Adipocyte (in vitro differentiated cells): ENCODE measurements around the gene MOB3B.
"Not testable (repeated sequence)": the region's sequence is repeated elsewhere in the genome, so short reads cannot be mapped to it uniquely, and the experiment has no call there.

Source experiments
- DNase-seq: peaks from one replicate; pipeline ENCODE4 v3.0.0-alpha.2; 2015; ENCODE audit warnings: low read depth
- H3K27me3 ChIP-seq: replicated peaks from 2 replicates; pipeline ENCODE4 v1.7.0; 2013; ENCODE audit warnings: mild to moderate bottlenecking, low read length, moderate library complexity; ENCODE audit not compliant: control insufficient read depth, insufficient read depth
- H3K36me3 ChIP-seq: 2 replicates; pipeline ENCODE4 v1.7.0; 2013; ENCODE audit warnings: low read length, mild to moderate bottlenecking, moderate library complexity; ENCODE audit not compliant: control insufficient read depth, insufficient read depth, severe bottlenecking
- H3K4me1 ChIP-seq: 2 replicates; pipeline ENCODE4 v1.7.0; 2013; ENCODE audit warnings: mild to moderate bottlenecking, low read length, moderate library complexity; ENCODE audit not compliant: control insufficient read depth, insufficient read depth
- H3K4me3 ChIP-seq: 2 replicates; pipeline ENCODE4 v1.7.0; 2013; ENCODE audit warnings: mild to moderate bottlenecking, low read length, moderate library complexity
- H3K9ac ChIP-seq: 2 replicates; pipeline ENCODE4 v1.7.0; 2013; ENCODE audit warnings: mild to moderate bottlenecking, low read length, moderate library complexity
- H3K9me3 ChIP-seq: 2 replicates; pipeline ENCODE4 v1.7.0; 2013; ENCODE audit warnings: mild to moderate bottlenecking, low read length, moderate library complexity; ENCODE audit not compliant: control insufficient read depth

MOB3B gene

DNA sequence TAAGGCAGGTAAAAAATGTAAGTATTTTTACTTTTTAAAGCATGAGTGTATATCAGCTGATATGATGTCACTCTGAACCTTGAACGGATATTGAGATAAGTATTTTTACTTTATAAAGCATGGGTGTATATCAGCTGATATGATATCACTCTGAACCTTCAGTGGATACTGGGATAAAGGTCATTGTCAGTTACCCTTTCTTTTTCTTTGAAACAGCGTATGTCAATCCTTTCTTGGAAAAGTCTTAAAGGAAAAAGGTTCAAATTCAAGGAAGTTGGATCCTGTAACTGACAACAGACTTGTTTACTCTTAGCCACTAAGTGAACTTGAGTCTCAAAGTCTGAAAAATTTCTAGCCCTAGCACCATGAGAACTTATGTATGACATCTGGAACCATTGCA lies 67.2 kb downstream of the MOB3B start:
- no peak for DNase-seq
- H3K4me3 ChIP-seq: no peak overlapping the region
- H3K36me3 ChIP-seq: no peaks in the 10 kb centered on the region
- H3K9ac ChIP-seq: no peak overlapping the region
- H3K9me3 ChIP-seq: no peaks in the 10 kb centered on the region
- peaks cover 10% of the 10 kb centered on the region for H3K4me1 ChIP-seq
- peaks cover 2% of the 10 kb centered on the region for H3K27me3 ChIP-seq

DNA sequence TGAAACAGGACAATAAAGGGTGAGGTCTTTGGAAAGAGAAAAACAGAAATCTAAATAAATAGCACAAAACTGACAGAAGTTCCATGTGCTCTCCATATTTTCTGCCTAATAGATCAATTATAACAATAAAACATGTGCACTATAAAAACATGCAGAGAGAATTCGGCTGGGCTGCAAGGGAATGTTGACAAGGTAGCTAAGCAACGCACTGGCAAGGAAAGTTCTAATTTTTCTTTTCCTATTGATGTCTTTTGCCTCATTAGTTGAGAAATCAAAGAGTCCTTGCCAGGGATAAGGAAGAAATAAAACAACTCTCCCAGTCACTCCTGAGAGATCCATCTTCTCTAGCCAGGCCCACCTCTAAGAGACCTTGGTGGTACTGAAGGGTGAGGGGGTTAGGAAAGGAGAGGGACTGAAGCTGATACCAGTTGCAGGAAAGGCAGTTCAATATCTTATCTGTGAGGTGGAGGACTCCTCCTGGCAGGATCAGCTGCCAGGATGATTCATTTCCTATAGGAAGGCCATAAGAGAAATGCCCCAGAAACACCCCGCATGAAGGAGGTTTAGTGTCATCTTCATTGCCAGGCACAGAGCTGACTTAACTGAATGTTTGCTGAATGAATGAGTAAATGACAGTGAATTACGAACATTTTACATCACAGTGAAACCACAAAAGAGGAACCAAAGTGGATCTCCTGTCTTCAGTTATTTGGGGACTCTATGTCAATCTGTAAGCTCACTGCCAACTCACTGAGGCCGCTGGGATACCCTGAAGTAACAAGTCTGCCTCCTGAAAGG lies 69.2 kb downstream of the MOB3B start:
- Histone ChIP-seq H3K4me3 (no peak overlapping the region), H3K4me1 (peaks cover 10% of the 10 kb centered on the region), H3K27me3 (no peaks in the 10 kb centered on the region), H3K9ac (no peak overlapping the region), H3K9me3 (no peaks in the 10 kb centered on the region), H3K36me3 (no peaks in the 10 kb centered on the region)
- no peak for DNase-seq

DNA sequence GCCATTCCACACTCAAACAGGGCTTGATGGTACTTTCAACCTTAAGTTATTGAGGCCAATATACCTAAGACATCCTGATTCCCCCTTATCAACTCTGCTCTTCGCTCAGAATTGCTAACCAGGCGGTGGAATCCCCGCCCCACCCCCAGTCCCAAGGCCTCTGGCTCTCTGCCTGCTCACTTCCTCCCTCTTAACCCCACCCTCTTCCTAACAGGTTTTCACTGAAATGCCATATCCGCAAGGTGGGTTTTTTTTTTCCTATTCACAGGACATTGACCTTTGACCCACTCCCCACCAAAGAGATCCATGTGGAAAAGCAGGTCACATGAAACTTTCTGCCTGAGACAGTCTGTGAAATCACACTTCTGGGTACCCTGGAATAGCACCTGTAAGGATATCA lies 72.2 kb downstream of the MOB3B start:
- DNase-seq: no peak
- no peak overlapping the region for H3K4me3 ChIP-seq
- H3K4me1 ChIP-seq: peaks cover 7% of the 10 kb centered on the region

DNA sequence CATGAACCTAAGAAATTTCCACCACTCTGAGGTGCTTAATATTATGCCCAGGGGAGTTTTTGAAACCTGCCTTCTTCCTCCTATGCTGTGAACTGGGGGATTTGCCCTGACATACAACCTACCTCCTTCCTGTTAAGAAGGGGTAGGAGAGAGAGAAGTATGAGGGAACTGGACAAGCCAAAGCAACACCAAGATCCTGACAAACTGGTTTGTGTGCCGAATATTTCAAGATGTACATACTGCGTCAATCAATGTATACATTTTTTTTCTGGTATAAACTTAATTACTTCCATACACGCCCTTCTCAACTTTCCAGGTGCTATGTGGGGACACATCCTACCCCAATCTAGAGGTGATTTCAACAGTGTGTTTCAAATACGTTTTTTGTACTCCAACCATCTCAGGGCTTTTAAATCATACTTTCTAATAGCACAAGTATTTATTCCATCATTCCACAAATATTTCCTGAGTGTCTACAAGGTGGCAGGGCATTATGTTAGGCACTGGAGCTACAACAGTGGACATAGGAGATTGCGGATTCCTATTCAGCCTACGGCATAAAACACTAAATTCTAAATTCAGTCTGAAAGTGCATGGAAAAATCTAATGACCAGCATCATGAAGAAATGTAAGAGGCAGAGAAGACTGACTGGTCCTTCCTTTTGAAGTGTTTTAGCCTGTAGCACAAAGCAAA lies 75.6 kb downstream of the MOB3B start:
- no peaks in the 10 kb centered on the region for H3K9me3 ChIP-seq
- peaks cover 4% of the 10 kb centered on the region for H3K36me3 ChIP-seq
- DNase-seq: no peak
- no peak overlapping the region for H3K9ac ChIP-seq
- H3K27me3 ChIP-seq: no peaks in the 10 kb centered on the region
- no peak overlapping the region for H3K4me3 ChIP-seq
- no peaks in the 10 kb centered on the region for H3K4me1 ChIP-seq

More for the DNA sequence above, 72.2 kb downstream of the MOB3B start:
- H3K9me3 ChIP-seq: no peaks in the 10 kb centered on the region
- H3K9ac ChIP-seq: no peak overlapping the region
- H3K27me3 ChIP-seq: no peaks in the 10 kb centered on the region
- H3K36me3 ChIP-seq: peaks cover 4% of the 10 kb centered on the region

DNA sequence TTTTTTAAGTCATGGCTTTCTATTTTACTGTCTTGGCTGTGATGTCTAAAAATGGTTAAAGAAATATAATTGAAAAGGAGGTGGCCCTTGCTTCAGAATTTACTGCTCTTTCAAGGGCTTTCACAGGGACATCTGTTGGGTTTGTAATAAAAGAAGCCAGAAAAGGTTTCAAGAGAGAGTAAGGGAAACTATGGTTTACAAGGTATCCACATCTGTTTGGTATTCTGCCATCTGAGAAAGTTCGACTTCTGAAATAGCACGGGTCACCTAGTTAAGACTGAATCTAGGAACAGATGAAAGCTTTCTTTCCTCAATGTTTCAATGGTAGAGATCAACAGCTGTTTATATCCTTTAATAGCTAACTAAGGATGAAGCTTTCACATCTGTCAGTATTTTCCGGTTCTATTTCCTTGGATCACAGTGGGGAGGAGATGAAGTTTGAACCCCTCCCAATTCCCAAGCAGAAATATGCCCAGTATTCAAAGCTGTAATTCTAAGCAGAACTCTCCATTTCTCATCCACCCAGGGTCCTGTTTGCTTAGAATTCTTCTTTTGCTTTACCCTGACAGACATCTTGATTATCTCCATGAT lies 78.3 kb downstream of the MOB3B start:
- no peaks in the 10 kb centered on the region for H3K4me1 ChIP-seq
- no peaks in the 10 kb centered on the region for H3K27me3 ChIP-seq
- no peak overlapping the region for H3K4me3 ChIP-seq
- DNase-seq: no peak
- H3K9ac ChIP-seq: no peak overlapping the region
- peaks cover 4% of the 10 kb centered on the region for H3K36me3 ChIP-seq
- no peaks in the 10 kb centered on the region for H3K9me3 ChIP-seq

DNA sequence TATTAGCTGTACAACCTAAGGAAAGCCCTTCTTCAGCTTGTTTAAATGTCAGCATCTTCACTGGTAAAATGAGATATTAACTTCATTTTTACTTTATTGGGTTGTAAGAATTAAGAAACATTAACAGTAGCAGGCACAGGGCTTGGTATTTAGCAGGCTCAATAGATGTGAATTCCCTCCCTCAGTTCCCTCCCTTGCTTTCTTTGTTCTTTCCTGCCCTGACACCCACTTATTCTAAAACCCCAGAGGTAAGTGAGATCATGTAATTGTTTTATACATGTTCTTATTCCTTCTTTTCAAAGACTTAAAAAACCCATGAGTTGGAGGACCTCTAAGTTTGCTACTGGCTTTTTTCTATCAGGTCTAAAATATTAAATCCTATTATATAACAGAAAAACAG lies 78.9 kb downstream of the MOB3B start:
- no peaks in the 10 kb centered on the region for H3K4me1 ChIP-seq
- no peaks in the 10 kb centered on the region for H3K27me3 ChIP-seq
- no peaks in the 10 kb centered on the region for H3K9me3 ChIP-seq
- no peak overlapping the region for H3K4me3 ChIP-seq
- peaks cover 4% of the 10 kb centered on the region for H3K36me3 ChIP-seq
- H3K9ac ChIP-seq: no peak overlapping the region
- no peak for DNase-seq

DNA sequence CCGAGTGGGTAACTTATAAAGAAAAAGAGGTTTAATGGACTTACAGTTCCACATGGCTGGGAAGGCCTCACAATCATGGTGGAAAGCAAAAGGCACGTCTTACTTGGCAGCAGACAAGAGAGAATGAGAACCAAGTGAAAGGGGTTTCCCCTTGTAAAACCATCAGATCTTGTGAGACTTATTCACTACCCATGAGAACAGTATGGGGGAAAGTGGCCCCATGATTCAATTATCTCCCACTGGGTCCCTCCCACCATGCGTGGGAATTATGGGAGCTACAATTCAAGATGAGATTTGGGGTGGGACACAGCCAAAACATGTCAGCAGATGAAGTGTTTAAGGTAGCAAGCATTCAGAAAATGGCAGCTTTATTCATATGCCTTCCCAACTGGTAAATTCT lies 81.3 kb downstream of the MOB3B start:
- DNase-seq, H3K27me3 ChIP-seq, H3K4me1 ChIP-seq, H3K9ac ChIP-seq, H3K9me3 ChIP-seq, H3K36me3 ChIP-seq, H3K4me3 ChIP-seq: not testable (repeated sequence)

DNA sequence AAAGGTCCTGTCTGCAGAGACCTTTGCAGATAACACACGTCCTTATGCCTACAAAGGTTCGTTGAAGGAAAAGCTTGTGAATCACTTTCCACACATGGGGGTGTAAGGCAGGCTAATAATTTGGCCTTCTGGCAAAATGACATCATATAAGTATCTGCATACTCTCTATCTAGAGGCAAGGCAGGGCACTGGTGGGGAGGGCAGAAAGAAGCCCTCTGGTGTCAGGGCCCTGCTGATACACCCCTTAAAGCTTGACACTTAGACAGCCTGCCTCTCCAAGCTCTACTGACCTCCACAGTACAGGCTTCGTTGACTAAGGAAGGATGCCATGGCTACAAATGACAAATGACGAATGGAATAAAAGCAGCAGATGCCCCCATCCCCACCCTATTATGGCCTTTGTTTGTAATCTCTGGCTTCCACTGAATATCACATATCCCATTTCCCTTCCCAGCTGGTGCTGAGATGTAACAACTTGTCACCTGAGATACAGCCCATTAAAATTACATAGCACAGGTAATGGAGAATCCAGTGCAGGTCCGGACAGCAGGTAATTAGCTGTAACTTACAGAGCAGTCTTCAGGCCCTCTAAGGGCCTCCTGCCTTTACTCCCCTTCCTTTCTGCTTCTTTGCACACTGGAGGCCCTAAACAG lies 82.5 kb downstream of the MOB3B start:
- H3K27me3 ChIP-seq: no peaks in the 10 kb centered on the region
- DNase-seq: no peak
- H3K4me3 ChIP-seq: no peak overlapping the region
- no peaks in the 10 kb centered on the region for H3K36me3 ChIP-seq
- no peak overlapping the region for H3K9ac ChIP-seq
- no peaks in the 10 kb centered on the region for H3K9me3 ChIP-seq
- H3K4me1 ChIP-seq: peaks cover 4% of the 10 kb centered on the region

DNA sequence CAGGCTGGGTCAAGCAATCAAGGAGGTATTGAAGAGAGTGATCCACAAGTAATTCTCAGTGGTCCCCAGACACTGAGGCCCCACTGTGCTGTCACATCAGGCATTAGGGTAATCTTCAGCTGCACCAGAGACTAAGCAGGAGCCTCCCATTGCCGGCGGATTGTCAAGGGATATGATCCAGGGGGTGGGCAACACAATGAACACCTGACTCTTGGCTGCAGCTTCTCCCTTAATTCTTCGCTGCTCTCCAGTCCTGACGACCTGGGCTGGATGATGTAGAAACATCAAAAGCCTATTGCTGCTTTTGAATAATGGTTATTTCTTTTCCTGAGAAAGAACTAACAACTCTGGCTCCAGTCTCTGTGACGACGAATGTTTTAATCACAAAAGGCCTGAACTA lies 83.9 kb downstream of the MOB3B start:
- H3K4me1 ChIP-seq: peaks cover 4% of the 10 kb centered on the region
- no peaks in the 10 kb centered on the region for H3K27me3 ChIP-seq
- no peak for DNase-seq
- H3K4me3 ChIP-seq: no peak overlapping the region
- no peak overlapping the region for H3K9ac ChIP-seq
- H3K9me3 ChIP-seq: no peaks in the 10 kb centered on the region
- H3K36me3 ChIP-seq: no peaks in the 10 kb centered on the region

DNA sequence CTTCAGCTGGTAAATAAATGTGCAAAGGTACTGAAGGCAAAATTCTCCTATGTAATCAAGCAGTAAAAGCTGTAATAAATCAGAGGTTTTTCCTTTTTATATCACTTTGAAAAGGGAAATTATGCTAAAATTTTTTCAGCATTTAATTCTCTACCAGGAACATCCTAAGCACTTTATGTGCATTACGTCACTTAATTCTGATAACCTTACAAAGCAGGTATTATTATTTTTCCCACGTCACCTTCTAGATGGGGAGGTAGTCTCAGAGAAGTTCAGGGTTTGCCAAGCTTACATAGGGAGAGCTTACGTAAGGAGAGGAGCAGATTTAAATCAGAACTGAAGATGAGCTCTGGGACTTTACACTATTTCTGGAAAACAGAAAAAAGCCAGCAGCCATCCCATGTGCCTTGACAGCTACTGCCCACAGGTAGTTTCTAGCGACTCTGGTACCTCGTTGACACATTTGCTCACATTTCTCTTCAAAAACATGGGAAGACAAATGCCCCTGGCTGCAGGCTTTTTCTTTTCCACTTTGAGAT lies 84.5 kb downstream of the MOB3B start:
- H3K27me3 ChIP-seq: no peaks in the 10 kb centered on the region
- H3K9me3 ChIP-seq: no peaks in the 10 kb centered on the region
- no peaks in the 10 kb centered on the region for H3K36me3 ChIP-seq
- no peak for DNase-seq
- no peak overlapping the region for H3K9ac ChIP-seq
- peaks cover 4% of the 10 kb centered on the region for H3K4me1 ChIP-seq
- no peak overlapping the region for H3K4me3 ChIP-seq

DNA sequence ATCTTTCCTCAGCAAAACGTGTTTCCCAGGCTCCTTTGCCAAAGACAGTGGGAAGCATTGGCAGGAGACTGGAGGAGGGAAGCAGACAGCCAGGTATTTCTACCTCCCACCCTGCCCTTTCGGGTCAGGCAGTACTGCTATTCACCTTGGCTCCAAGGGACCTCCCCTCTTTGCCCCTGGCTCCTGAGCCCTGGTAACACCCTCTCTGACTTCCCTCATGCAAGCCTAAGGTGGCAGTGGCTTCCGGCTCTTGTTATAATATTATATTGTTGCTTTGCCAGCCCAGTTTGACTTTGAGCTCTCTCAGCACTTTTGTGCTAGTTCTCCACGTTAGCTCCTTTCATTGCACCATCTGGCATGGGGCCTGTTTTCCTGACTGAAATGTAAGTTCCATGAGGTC lies 87.2 kb downstream of the MOB3B start:
- peaks cover 12% of the 10 kb centered on the region for H3K4me1 ChIP-seq
- H3K36me3 ChIP-seq: no peaks in the 10 kb centered on the region
- no peaks in the 10 kb centered on the region for H3K9me3 ChIP-seq

More for the DNA sequence above, 87.2 kb downstream of the MOB3B start:
- DNase-seq: no peak
- Histone ChIP-seq H3K27me3 (no peaks in the 10 kb centered on the region), H3K4me3 (no peak overlapping the region), H3K9ac (no peak overlapping the region)
